ENCODE results near the gene PAK4. TPM values are rescaled to one million over a fixed set of nuclear protein-coding genes. Genes with fewer than 3 reads are reported as not detected.
A peak's percentile ranks its signal among the peaks of the same experiment; 100 is the strongest.

Gene PAK4
- total RNA-seq, 1 experiment from 2014 or later: 69.8 TPM

GRCh38 chr19:39125554-39126311 is at the start of gene PAK4 (continued):
- TF ChIP-seq PREB (CRISPR knock-in tag; IDR thresholded peaks at IDR 0.05; ENCODE audit: borderline replicate concordance) (no peak), CREM (CRISPR knock-in tag; IDR thresholded peaks at IDR 0.05) (no peak), MYBL2 (CRISPR knock-in tag; IDR thresholded peaks at IDR 0.05) (no peak), NFATC4 (CRISPR knock-in tag; IDR thresholded peaks at IDR 0.05) (no peak), CREB1 (CRISPR knock-in tag; IDR thresholded peaks at IDR 0.05) (0 out of 2 replicates have a peak, but pooled peaks have one; percentile 34), ZNF396 (CRISPR knock-in tag; IDR thresholded peaks at IDR 0.05; ENCODE audit: borderline replicate concordance) (no peak), GTF2I (CRISPR knock-in tag; conservative IDR thresholded peaks at IDR 0.05) (no peak), NR2C2 (CRISPR knock-in tag; IDR thresholded peaks at IDR 0.05) (peak; percentile 94), NR3C1 (CRISPR knock-in tag; conservative IDR thresholded peaks at IDR 0.05; ENCODE audit: low read depth) (no peak), ZNF423 (CRISPR knock-in tag; IDR thresholded peaks at IDR 0.05) (no peak), ZNF416 (CRISPR knock-in tag; IDR thresholded peaks at IDR 0.05) (no peak), E2F1 (CRISPR knock-in tag; IDR thresholded peaks at IDR 0.05) (no peak), RORB (CRISPR knock-in tag; IDR thresholded peaks at IDR 0.05) (no peak), ZMAT4 (CRISPR knock-in tag; IDR thresholded peaks at IDR 0.05) (no peak)

- no peak for ATAC-seq
- ChIA-PET CTCF (no interaction called here), POLR2A (no interaction called here)
- Mint-ChIP-seq H3K4me1 (no peaks in the 10 kb centered on the region), H3K9me3 (no peaks in the 10 kb centered on the region), H3K36me3 (no peaks in the 10 kb centered on the region), H3K27ac (no peak overlapping the region), H3K4me3 (no peak overlapping the region), H3K27me3 (ENCODE audit: low read depth) (peaks cover 6% of the 10 kb centered on the region)
- TF ChIP-seq ZSCAN18 (CRISPR knock-in tag; IDR thresholded peaks at IDR 0.05): no peak
- TF ChIP-seq ZNF121 (CRISPR knock-in tag; IDR thresholded peaks at IDR 0.05): no peak
- TF ChIP-seq TCF7 (CRISPR knock-in tag; IDR thresholded peaks at IDR 0.05; ENCODE audit: low read depth): no peak
- no peak for TF ChIP-seq AR (CRISPR knock-in tag; IDR thresholded peaks at IDR 0.05)
- no peak for TF ChIP-seq NFATC4 (CRISPR knock-in tag; IDR thresholded peaks at IDR 0.05)
- TF ChIP-seq CTCF (IDR thresholded peaks at IDR 0.05): no peak
- no peak for TF ChIP-seq FOXK1 (CRISPR knock-in tag; IDR thresholded peaks at IDR 0.05)
- TF ChIP-seq NFYB (CRISPR knock-in tag; conservative IDR thresholded peaks at IDR 0.05; ENCODE audit: low read depth): no peak
- TF ChIP-seq NR2C2 (CRISPR knock-in tag; IDR thresholded peaks at IDR 0.05): no peak
- TF ChIP-seq MAX (CRISPR knock-in tag; IDR thresholded peaks at IDR 0.05): no peak
- TF ChIP-seq ZMAT4 (CRISPR knock-in tag; IDR thresholded peaks at IDR 0.05): no peak
- no peak for TF ChIP-seq GTF2I (CRISPR knock-in tag; conservative IDR thresholded peaks at IDR 0.05)
- DNase-seq (ENCODE audit: low spot score): no peak
Observed at GRCh38 chr19:39077323-39077722, 48.3 kb upstream of the PAK4 start.
